NB4 (cell line): ENCODE data around the gene GON4L.

ENCODE experiments used
- CTCF ChIP-seq: IDR thresholded peaks from one replicate; pipeline ENCODE4 v1.5.1; 2012; ENCODE audit warnings: low read depth, low read length
- MAX ChIP-seq: IDR thresholded peaks from 2 replicates; pipeline ENCODE4 v1.6.1; 2011; ENCODE audit warnings: low read depth, low read length
- POLR2A ChIP-seq: IDR thresholded peaks from 2 replicates; pipeline ENCODE4 v1.6.1; 2011; ENCODE audit warnings: mild to moderate bottlenecking; ENCODE audit not compliant: insufficient read length; ENCODE audit errors: extremely low read depth

GRCh38 chr1:155761736-155762405, 95.1 kb downstream of the GON4L start:
- TF ChIP-seq MAX (no peak), POLR2A (no peak), CTCF (no peak)
